Right lobe of liver (tissue), 4 donors: ENCODE data around the gene GADL1.

ENCODE experiments used
- POLR2A ChIP-seq: fragments of 450-650 bp; IDR thresholded peaks from one replicate; pipeline ENCODE4 v1.6.1; 2017; ENCODE audit warnings: antibody characterized with exemption, mild to moderate bottlenecking
- TF ChIP-seq, protein P1 (sequence below), 4 donors: fragments of 200-600 bp in 3 of 4; fragments of 450-650 bp in 1 of 4; IDR thresholded peaks; one replicate each; pipeline versions ENCODE4 v1.5.1 to v1.8.0; 2016 to 2022; ENCODE audit warnings: antibody characterized with exemption in 4 of 4, mild to moderate bottlenecking in 2 of 4
- donor health status: DM: no; HTN: no; CAD: no.
- donor health status: DM: no; HTN: no; CAD: no.
- donor health status: DM: no; HTN: yes; CAD: no.

DNA sequence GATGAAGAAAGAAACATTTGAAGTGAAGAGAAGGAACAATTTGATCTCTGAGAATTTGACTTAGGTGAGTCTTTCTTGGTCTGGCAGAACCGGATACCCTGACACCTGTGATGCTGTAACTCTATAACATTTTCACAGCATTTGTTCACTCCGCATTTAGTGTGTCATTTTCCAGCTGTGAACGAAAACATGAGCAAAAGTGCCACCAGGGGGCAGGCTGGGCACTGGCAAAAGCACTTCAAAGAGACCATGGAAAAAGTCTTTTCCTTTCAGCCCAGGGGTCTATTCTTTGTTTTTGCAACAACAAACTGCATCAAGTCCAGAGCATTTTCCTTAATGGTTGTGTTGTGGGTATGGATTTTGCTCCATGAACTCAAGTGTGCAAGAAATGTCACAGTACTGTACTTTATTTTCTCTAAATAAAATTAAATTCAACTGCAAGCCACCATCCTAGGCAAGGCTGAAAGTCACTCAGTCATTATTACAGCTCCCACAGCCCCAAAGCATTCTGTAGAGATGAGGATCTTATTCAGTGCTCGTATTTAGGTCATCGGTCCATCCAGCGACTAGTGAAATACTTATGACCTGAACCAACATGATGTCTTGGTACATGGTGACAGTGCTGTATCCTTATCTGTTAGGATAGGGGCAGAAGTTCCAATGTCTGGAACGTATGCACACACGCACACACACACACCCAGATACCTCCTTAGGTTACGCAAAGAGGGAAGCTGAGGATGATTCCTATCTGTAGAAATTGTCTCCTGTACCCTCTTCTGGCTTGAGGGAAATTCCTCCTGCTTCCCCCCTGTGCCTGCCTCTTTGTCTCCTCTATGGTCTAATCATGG is 125.5 kb downstream of the GADL1 start:
- no peak for TF ChIP-seq POLR2A
- TF ChIP-seq, protein P1, sequence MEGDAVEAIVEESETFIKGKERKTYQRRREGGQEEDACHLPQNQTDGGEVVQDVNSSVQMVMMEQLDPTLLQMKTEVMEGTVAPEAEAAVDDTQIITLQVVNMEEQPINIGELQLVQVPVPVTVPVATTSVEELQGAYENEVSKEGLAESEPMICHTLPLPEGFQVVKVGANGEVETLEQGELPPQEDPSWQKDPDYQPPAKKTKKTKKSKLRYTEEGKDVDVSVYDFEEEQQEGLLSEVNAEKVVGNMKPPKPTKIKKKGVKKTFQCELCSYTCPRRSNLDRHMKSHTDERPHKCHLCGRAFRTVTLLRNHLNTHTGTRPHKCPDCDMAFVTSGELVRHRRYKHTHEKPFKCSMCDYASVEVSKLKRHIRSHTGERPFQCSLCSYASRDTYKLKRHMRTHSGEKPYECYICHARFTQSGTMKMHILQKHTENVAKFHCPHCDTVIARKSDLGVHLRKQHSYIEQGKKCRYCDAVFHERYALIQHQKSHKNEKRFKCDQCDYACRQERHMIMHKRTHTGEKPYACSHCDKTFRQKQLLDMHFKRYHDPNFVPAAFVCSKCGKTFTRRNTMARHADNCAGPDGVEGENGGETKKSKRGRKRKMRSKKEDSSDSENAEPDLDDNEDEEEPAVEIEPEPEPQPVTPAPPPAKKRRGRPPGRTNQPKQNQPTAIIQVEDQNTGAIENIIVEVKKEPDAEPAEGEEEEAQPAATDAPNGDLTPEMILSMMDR (IDR thresholded peaks at IDR 0.05): peak; percentile 77 to 86 (median 84)
